ENCODE measurements around the gene CMBL.

- TF ChIP-seq POLR2AphosphoS5 (IDR thresholded peaks at IDR 0.05; ENCODE audit: low read depth, low read length) (no peak), POLR2A (IDR thresholded peaks at IDR 0.05; ENCODE audit: low read depth, low read length) (no peak), TAF1 (IDR thresholded peaks at IDR 0.05; ENCODE audit: borderline replicate concordance, low read depth, low read length) (no peak)
These were observed 18.3 kb downstream of the CMBL start for GRCh38 chr5:10289353-10289752.

Data from GM12892 (cell line).